ENCODE measurements around the gene NR5A1. TPM values are rescaled to one million over a fixed set of nuclear protein-coding genes. Genes with fewer than 3 reads are reported as not detected.

The NR5A1 gene
- total and polyA plus RNA-seq, 11 donors = 0.04 to 0.14 TPM; not detected in 9

- Histone ChIP-seq H3K27me3 (peaks cover 6 to 59% (median 24%) of the 10 kb centered on the region in 9 donors), H3K9me3 (no peaks in the 10 kb centered on the region), H3K4me1 (peaks cover 0 to 8% (median under 1%) of the 10 kb centered on the region in 12 donors), H3K27ac (no peak overlapping the region), H3K36me3 (no peaks in the 10 kb centered on the region), H3K4me3 (no peak overlapping the region)
- DNase-seq (peak in 1 of 5 donors; percentile 16), ATAC-seq (no peak)
- intact Hi-C loops (cut with DNase I) = no loop called here
- 57 to 72% (median 70%) methylated on average over 7 of the region's 7 CpGs for WGBS, 4 donors
- TF ChIP-seq CTCF (IDR thresholded peaks at IDR 0.05) = no peak
- TF ChIP-seq POLR2A (IDR thresholded peaks at IDR 0.05) = no peak
Measured at GRCh38 chr9:124472770-124473169, 34.4 kb downstream of the NR5A1 start.

GRCh38 chr9:124471761-124472160 is 35.4 kb downstream of the NR5A1 start:
- intact Hi-C loops (cut with DNase I) = no loop called here

GRCh38 chr9:124470726-124471125 is 36.5 kb downstream of the NR5A1 start:
- H3K4me1 ChIP-seq = no peaks in the 10 kb centered on the region

More at GRCh38 chr9:124471761-124472160, 35.4 kb downstream of the NR5A1 start:
- no peak for TF ChIP-seq POLR2A (IDR thresholded peaks at IDR 0.05)
- no peak for TF ChIP-seq CTCF (IDR thresholded peaks at IDR 0.05)
- Histone ChIP-seq H3K9me3 (no peaks in the 10 kb centered on the region), H3K4me1 (no peaks in the 10 kb centered on the region), H3K4me3 (no peak overlapping the region), H3K36me3 (no peaks in the 10 kb centered on the region), H3K27ac (no peak overlapping the region), H3K27me3 (peaks cover 0 to 49% (median 14%) of the 10 kb centered on the region in 9 donors)
- 76 to 85% (median 83%) methylated on average over 8 to 9 of the region's 9 CpGs for WGBS, 4 donors
- DNase-seq (peak in 1 of 5 donors; percentile 44), ATAC-seq (no peak)

GRCh38 chr9:124470306-124470705 is 36.9 kb downstream of the NR5A1 start:
- H3K4me1 ChIP-seq = no peaks in the 10 kb centered on the region
- DNase-seq (peak in 2 of 5 donors; percentile 12 to 55), ATAC-seq (no peak)
- intact Hi-C loops (cut with DNase I) = no loop called here
- no peak overlapping the region for H3K27ac ChIP-seq
- WGBS, 4 donors = 82 to 95% (median 85%) methylated on average over 5 to 13 of the region's 13 CpGs
- H3K9me3 ChIP-seq = no peaks in the 10 kb centered on the region
- H3K4me3 ChIP-seq = no peak overlapping the region
- peaks cover 0 to 34% (median 0%) of the 10 kb centered on the region in 9 donors for H3K27me3 ChIP-seq
- no peaks in the 10 kb centered on the region for H3K36me3 ChIP-seq
- no peak for TF ChIP-seq CTCF (IDR thresholded peaks at IDR 0.05)
- no peak for TF ChIP-seq POLR2A (IDR thresholded peaks at IDR 0.05)

More at GRCh38 chr9:124470726-124471125, 36.5 kb downstream of the NR5A1 start:
- no peaks in the 10 kb centered on the region for H3K36me3 ChIP-seq
- peak in 1 of 5 donors; percentile 25 for DNase-seq
- no peak overlapping the region for H3K27ac ChIP-seq
- intact Hi-C loops (cut with DNase I) = no loop called here
- H3K27me3 ChIP-seq = peaks cover 0 to 38% (median 3%) of the 10 kb centered on the region in 9 donors
- TF ChIP-seq CTCF (IDR thresholded peaks at IDR 0.05) = no peak
- no peak for TF ChIP-seq POLR2A (IDR thresholded peaks at IDR 0.05)
- H3K9me3 ChIP-seq = no peaks in the 10 kb centered on the region
- no peak for ATAC-seq
- WGBS, 4 donors = 80 to 100% (median 86%) methylated on average over 1 to 7 of the region's 7 CpGs
- no peak overlapping the region for H3K4me3 ChIP-seq

Measured in heart left ventricle (tissue), 16 donors.